PC-3 (cell line): ENCODE measurements around the gene FCN3.

Experiments used
- EZH2 ChIP-seq: fragments of 300-600 bp; sonication (generic); IDR thresholded peaks from one replicate; pipeline ENCODE4 v1.6.1; 2017; ENCODE audit warnings: antibody characterized with exemption, mild to moderate bottlenecking, low read length; ENCODE audit not compliant: unreplicated experiment
- TF ChIP-seq, protein P1 (sequence below): fragments of 300-600 bp; sonication (generic); conservative IDR thresholded peaks from 2 replicates; pipeline ENCODE4 v1.5.1; 2017; ENCODE audit warnings: antibody characterized with exemption, low read depth, mild to moderate bottlenecking, low read length

DNA sequence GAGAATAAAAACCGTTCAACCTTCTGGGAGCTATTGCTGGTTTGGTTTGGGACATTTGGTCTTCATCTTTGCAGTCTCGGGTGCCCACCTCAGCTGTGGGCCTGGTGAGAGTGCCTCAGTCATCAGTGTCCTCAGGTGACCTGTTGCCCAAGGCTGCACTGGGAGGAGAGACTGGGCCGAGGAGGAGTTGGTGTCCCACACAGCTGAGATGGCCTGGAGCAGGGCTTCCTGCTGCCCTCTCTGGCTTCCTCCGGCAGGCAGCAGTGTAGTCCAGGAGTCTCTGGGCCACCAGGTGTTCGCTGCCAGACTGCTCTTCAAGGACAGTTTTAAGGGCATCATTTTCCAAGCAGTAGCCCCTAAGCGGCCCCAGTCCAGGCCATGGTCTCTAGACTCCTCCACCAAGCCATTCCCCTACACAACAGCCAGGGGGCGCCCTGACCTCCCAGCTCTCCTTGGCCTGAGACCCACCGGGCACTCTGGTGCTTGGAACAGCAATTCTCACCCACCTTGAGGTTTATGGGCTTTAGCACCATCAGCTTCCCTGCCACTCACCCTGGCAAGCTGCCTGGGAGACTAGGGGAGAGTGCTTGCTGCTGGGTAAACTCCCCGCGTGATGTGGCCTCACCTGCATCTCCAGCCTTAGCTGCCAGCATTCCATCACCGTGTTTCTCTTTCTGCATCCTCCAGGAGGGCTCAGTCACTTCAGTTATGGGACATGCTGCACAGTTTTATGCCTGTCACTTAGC lies 41.9 kb downstream of the FCN3 start:
- TF ChIP-seq, protein P1, sequence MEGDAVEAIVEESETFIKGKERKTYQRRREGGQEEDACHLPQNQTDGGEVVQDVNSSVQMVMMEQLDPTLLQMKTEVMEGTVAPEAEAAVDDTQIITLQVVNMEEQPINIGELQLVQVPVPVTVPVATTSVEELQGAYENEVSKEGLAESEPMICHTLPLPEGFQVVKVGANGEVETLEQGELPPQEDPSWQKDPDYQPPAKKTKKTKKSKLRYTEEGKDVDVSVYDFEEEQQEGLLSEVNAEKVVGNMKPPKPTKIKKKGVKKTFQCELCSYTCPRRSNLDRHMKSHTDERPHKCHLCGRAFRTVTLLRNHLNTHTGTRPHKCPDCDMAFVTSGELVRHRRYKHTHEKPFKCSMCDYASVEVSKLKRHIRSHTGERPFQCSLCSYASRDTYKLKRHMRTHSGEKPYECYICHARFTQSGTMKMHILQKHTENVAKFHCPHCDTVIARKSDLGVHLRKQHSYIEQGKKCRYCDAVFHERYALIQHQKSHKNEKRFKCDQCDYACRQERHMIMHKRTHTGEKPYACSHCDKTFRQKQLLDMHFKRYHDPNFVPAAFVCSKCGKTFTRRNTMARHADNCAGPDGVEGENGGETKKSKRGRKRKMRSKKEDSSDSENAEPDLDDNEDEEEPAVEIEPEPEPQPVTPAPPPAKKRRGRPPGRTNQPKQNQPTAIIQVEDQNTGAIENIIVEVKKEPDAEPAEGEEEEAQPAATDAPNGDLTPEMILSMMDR: peak; percentile 86
- TF ChIP-seq EZH2: no peak
